Ovary (tissue), 3 donors: ENCODE data around the gene FAM149A.

Experiments used
- CTCF ChIP-seq, 3 donors: fragments of 450-650 bp in 2 of 3; fragments of 200-600 bp in 1 of 3; IDR thresholded peaks; one replicate each; pipeline versions ENCODE4 v1.5.1 to v1.8.0; 2016 to 2022; ENCODE audit warnings: antibody characterized with exemption in 3 of 3, mild to moderate bottlenecking in 1 of 3
- EP300 ChIP-seq: sonication (generic); formaldehyde crosslinking; IDR thresholded peaks from one replicate; pipeline ENCODE4 v1.6.1; 2017; ENCODE audit warnings: antibody characterized with exemption
- POLR2A ChIP-seq: fragments of 450-650 bp; IDR thresholded peaks from one replicate; pipeline ENCODE4 v1.6.1; 2017; ENCODE audit warnings: antibody characterized with exemption, mild to moderate bottlenecking, moderate library complexity
- donor health status: DM: no; HTN: no; CAD: no.

- peak; percentile 57 for TF ChIP-seq POLR2A
- no peak for TF ChIP-seq EP300
- TF ChIP-seq CTCF (IDR thresholded peaks at IDR 0.05), result peak in 2 of 3 donors; percentile 33 to 47
Measured at GRCh38 chr4:186191200-186192065, 86.9 kb downstream of the FAM149A start, which contains the start of gene CYP4V2.
